Measurements from ENCODE around the gene VTI1A.
A peak's percentile ranks its signal among the peaks of the same experiment; 100 is the strongest.
"Not testable (repeated sequence)": the region's sequence is repeated elsewhere in the genome, so short reads cannot be mapped to it uniquely, and the experiment has no call there.

The VTI1A gene

DNA sequence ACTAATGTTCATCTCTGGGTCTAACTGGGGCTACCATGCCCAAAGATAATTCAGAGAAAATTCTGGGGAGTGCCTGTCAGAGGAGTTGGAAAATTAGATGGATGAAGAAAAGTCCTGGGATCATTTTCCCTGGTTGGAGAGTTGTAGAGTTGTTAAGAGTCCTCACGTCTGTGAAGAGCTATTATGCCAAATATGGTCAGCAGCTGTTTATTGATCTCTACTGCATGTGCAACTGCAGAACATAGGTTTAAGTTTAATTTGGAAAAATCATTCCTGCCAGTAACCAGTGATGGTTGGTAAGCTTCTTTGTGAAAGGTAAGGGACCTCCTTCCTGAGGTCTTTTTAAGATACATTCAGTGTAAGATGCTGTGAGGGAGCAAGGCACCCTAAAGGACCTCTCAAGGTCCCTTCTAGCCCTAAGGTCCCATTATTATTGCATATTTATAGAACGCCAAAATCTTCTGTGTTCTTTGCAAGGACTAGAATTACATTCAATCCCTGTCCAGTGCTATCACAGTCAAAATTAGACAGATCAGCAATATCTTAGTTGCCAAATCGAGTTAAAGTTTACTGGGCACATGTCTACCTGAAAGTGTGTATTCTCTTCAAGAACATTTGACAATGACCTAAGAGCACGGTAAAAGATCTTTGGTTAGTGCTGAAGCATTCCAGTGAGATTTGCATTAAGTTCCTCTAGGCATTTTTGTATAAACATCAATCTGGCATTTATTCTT is 62.7 kb downstream of the VTI1A start:
- no peak for DNase-seq

GRCh38 chr10:112510384-112510783 is 63.4 kb downstream of the VTI1A start:
- DNase-seq, result no peak

DNA sequence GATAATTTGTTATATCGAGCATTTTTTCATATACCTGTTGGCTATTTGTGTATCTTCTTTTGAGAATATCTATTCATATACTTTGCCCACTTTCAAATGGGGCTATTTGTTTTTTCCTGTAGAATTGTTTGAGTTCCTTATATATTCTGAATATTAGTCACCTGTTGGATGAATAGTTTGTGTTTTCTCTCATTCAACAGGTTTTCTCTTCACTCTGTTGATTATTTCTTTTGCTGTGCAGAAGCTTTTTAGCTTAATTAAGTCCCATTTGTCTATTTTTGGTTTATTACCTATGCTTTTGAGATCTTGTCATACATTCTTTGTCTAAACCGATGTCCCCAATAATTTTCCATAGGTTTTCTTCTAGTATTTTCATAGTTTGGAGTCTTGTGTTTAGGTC is 65.3 kb downstream of the VTI1A start:
- DNase-seq, result no peak

DNA sequence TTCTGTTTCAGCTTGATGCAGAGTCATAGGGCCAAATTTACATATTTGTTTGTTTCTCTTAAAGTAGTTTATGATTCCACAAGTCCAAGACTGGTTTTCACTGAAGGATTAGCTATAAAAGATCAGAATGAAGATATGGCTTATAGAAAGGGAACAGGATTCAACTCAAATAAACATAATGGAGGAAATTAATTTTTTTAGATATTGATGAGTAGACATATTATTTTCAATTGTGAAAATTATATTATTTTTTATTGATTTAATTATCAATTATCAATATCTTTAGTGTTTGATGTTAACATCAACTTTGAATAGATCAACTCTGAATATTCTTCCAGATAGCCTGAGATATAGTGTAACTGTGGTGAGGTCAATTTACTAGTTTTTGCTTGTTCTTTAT is 68.1 kb downstream of the VTI1A start:
- no peak for DNase-seq

GRCh38 chr10:112515852-112516251 is 68.8 kb downstream of the VTI1A start:
- DNase-seq, result no peak

DNA sequence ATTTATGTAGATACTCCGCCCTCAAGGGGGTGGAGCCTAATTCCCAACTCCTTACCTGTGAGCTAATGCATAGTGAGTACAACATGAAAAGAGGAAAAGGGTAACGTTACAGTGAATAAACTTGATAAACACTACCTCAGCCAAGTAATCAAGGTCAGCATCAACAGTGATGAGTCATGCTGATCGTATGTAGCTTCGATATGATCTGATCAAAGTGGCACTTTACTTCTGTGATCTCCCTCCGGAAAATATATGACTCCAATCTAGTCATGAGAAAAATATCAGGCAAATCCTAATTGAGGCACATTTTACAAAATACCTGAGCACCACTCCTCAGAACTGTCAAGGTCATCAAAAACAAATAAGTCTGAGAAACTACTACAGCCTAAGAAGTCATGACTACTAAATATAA is 70.4 kb downstream of the VTI1A start:
- DNase-seq, result no peak

DNA sequence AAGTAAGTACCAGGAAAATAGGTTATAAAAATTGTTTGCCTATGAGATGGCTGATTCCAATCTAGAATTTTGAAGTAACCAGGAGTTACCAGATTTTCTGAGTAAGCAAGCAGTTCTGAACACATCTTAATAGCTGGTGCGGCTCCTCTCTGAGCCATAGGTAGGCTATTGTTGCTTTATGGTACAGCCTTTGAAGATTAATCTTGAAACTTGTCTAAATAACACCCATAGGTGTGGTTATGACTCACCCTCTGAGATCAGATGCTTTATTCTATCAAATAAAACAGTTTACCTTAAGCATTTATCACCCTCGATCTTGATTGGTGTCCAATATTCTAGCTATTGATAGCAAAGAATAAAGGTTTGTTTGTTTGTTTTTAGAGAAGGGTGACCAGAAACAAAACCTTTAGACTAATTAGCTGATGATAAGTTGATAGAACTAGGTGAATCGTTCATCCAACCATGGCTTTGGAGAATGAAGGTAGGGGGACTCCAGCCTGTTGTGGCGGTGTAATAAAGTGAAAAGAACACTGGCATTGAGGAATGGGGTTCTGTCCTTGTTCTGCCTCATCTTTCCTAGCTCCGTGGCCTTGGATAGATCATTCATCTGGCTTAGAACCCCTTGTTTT is 72.2 kb downstream of the VTI1A start:
- DNase-seq, result no peak

DNA sequence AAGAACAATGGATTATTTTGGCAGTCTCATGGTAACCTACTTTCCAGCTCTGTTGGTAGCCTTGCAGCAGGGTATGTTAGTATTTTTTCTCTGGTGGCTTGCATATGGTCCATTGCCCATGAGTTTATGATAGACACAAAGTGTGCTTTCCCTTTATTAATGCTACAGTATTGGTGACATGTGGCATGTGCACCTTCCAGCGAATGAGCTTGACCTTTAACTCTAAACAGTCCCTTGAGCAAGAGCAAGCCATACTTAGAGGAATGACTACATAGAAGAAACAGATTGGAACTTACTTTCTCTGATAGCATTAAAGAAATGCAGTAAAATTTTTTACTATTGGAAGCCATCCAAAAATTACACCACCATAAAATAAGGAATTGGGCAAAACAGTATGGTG is 73.9 kb downstream of the VTI1A start:
- no peak for DNase-seq

DNA sequence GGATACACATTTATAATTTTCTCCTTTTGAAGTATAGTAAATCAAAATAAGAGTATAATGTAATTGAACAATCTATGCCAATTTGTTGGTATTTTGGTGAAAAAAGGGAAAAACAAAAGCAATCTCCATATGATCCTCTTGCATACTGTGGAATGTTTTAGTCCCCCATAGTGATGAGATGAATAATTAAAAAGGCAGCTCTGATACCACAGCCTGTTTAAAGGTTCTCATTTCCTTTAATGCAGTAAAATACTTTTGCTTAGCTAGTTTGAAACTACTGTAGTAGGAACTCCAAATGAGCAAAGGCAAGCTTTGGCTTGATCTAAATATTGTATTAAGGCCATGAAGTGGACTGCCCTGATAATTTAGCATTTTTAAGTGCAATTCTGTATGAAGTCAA is 77.6 kb downstream of the VTI1A start:
- no peak for DNase-seq

DNA sequence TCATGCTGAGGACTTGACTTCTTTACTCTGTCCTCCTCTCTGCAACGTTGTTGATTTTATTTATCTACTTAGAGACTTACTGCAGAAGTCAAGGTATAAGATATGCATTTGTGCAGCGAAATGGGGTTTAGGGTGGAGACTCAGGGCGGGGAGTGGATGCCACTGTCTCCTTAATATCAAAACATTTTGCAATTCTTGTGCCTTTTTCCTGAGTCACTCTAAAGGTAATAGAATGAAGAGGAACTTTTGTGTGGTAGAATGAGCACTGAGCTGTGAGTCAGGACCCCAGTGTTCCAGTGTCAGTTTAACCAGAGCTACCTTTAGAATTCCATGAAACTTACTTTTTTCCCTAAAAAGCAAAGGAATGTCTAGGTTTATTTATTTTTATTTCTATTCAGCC is 78.2 kb downstream of the VTI1A start:
- no peak for DNase-seq

GRCh38 chr10:112526139-112526538 is 79.1 kb downstream of the VTI1A start:
- DNase-seq, result no peak

DNA sequence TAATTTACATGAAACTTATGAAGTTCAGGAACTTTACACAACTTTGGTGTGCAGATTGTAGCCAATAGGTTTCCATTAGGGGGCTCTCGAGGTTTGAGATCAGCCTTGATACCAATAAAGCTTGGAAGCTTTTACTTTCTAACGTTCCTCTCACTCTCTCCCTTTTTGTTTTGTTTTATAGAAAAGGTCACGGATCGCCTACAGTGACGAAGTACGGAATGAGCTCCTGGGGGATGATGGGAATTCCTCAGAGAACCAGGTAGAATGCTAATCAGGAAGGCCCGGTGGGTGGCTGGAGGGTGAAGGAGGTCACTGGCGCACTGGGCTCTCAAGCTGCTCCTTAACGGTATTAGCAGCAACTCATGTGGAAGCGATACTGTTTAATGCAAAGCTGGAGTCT is 79.9 kb downstream of the VTI1A start:
- no peak for DNase-seq

- no peak for DNase-seq
These were observed 81.2 kb downstream of the VTI1A start for GRCh38 chr10:112528235-112528634.

GRCh38 chr10:112531421-112531820 is 84.4 kb downstream of the VTI1A start:
- no peak for DNase-seq

DNA sequence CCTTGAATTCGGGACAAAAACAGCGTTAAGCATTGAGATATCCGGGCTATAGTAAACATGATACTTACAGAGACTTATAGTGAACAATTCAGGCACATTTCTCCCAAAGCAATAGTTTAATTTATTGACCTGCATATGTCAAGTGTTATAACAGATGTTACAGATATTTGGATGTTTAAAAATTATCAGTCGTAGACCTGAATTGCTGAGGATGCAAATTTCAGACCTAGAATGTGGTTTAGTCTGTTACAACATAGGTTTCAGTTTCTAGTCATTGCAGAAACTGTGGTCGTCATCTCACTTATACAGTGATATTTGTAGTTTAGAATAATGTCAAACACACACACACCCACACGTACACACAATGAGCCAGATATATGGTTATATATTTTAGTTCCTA is 85.2 kb downstream of the VTI1A start:
- DNase-seq, result peak; percentile 25

DNA sequence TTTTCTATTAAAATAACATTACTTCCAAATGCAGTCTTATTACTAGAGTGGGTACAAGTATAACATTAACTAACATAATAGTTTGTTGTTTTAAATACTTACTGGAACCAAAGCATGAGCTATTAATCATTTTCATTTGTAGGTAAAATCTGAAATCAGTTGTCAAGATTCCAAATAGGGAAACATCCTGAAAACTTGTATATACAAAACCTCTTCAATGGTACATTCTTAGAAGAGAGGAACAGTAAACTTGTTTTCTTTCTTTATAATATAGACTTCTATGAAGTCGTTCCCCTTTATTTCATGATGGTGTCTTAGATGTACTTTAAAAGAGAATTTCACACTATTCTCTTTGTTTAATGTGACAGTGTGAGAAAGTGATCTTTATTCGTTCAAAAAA is 85.9 kb downstream of the VTI1A start:
- no peak for DNase-seq

DNA sequence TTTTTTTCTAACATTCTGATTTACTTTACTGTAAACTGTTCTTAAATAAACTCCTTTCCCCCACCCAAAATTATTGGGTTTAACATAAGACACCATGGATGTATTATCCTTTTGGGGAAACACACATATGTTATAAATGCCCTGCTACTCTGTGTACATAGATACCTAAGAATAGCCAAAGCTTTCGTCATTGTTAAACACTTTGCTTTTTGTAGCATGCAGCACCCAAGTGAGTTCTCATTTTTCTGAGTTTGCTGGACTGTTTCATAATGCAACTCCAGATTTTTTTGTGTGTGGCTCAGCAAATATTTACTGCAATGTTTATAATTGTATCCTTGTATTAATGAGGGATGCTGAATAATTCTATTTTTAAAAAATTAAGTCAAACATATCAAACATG is 86.9 kb downstream of the VTI1A start:
- no peak for DNase-seq

DNA sequence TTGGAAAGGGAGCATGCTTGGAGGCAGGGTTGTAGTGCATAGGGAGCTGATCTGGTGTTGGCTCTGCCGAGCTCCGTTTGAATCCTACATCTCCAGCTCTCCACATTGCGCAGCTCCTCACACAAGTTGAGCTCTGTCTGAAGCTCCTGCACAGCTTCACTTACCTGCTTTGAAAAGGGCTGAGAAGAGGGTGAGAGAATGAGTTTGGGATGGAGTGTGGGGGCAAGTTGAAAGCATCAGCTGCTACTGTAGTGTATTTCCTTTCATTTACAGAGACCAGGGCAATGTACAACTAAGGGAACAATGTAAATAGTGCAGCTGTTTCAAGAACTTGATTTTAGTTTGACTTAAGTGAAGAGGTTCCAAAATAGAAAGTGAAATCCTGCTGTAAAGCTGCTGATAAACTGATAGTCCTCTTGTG is 88.5 kb downstream of the VTI1A start:
- DNase-seq, result no peak

GRCh38 chr10:112536663-112537062 is 89.6 kb downstream of the VTI1A start:
- no peak for DNase-seq

DNA sequence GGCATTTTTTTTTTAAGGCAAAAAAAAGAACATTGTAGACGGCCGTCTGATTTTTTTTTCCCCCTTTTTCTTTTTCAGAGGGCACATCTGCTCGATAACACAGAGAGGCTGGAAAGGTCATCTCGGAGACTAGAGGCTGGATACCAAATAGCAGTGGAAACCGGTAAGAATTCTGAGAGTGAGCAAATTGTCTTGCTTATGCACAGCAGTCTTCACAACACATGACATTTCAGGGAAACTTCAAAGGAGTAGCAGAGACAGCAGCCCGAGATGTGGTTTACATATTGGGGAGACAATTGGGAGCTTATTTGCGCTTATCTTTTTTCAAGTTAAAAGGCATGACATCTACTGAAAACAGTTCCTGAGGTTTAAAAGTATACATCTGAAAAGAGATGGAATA is 91.2 kb downstream of the VTI1A start:
- no peak for DNase-seq

DNA sequence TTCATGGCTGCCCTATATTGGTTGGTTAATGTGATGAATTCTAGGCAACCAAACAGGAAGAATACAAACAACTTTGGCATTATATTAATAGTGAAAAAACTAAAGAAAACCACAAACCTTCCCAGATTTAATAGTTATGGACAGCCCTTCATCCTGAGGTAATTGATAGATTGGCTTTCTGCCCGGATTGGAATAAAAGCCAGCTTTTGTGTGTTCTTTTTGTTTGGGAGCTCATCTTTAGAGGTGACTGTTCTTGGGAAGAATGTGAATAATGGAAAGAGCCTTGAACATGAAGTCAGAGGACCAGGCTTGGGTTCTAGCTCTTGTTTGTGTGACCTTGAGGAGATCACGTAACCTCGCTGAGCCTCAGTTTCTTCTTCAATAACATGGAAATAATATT is 92.3 kb downstream of the VTI1A start:
- DNase-seq, result no peak

DNA sequence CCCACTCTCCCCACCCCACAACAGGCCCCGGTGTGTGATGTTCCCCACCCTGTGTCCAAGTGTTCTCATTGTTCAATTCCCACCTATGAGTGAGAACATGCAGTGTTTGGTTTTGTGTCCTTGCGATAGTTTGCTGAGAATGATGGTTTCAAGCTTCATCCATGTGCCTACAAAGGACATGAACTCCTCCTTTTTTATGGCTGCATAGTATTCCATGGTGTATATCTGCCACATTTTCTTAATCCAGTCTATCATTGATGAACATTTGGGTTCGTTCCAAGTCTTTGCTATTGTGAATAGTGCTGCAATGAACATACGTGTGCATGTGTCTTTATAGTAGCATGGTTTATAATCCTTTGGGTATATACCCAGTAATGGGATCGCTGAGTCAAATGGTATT is 95.8 kb downstream of the VTI1A start:
- DNase-seq, result not testable (repeated sequence)

GRCh38 chr10:112546474-112546873 is 99.5 kb downstream of the VTI1A start:
- DNase-seq, result no peak

DNA sequence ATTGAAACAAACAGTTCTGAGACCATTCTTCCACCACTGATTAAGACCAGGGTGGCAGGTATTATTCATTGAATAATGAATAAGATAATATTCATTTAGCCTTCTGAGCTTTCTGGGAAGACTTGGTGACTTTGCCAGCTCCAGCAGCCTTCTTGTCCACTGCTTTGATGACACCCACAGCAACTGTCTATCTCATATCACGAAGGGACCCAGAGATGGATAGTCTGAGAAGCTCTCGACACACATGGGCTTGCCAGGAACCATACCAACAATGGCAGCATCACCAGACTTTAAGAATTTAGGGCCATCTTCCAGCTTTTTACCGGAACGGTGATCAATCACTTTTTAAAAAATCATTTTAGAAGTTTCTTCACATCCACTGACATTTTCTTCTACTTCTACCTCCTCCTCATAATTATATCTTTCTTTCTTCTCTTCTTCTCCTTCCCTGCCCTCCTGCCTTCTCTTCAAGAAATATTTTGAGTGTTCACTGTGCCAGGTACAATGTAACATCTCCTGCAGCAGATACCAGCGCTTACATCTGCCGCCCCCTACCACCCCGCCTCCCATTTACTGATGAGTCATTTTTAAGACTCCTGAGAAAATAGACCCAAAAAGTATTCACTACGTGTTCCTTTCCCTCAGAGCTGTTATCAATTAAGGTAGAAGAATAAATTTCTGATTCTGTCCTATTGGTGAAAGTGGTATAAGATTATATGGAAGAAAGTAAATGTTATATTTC is 101.7 kb downstream of the VTI1A start:
- DNase-seq, result no peak

All from CD4-positive, alpha-beta T cell treated with Interleukin-12 subunit alpha and Interleukin-12 subunit beta, for 1 hour (primary cell).